GM12878 (cell line): ENCODE results near the gene CACYBP. TPM values are rescaled to one million over a fixed set of nuclear protein-coding genes. Genes with fewer than 3 reads are reported as not detected.

Source experiments
- BCL11A ChIP-seq: IDR thresholded peaks from 2 replicates; pipeline ENCODE4 v1.6.1; 2011; ENCODE audit warnings: low read depth, low read length
- CBFB ChIP-seq: IDR thresholded peaks from 2 replicates; pipeline ENCODE4 v1.6.1; 2016; ENCODE audit warnings: antibody characterized with exemption, low read depth
- CEBPZ ChIP-seq: fragments of 150-350 bp; IDR thresholded peaks from 2 replicates; pipeline ENCODE4 v1.6.1; 2016; ENCODE audit warnings: low read depth, low read length
- DPF2 ChIP-seq: fragments of 450-650 bp; IDR thresholded peaks from 2 replicates; pipeline ENCODE4 v1.6.1; 2017; ENCODE audit warnings: mild to moderate bottlenecking
- HCFC1 ChIP-seq: fragments of 150-350 bp; IDR thresholded peaks from 2 replicates; pipeline ENCODE4 v1.6.1; 2014; ENCODE audit warnings: low read length
- IRF5 ChIP-seq: fragments of 450-650 bp; IDR thresholded peaks from 2 replicates; pipeline ENCODE4 v1.6.1; 2017; ENCODE audit warnings: borderline replicate concordance
- MLLT1 ChIP-seq: fragments of 450-650 bp; IDR thresholded peaks from 2 replicates; pipeline ENCODE4 v1.6.1; 2016; ENCODE audit warnings: mild to moderate bottlenecking
- MYC ChIP-seq: IDR thresholded peaks from 2 replicates; pipeline ENCODE4 v1.6.1; 2011; ENCODE audit warnings: mild to moderate bottlenecking, low read length, moderate library complexity, inconsistent platforms; ENCODE audit not compliant: insufficient read depth, insufficient replicate concordance, insufficient read length, severe bottlenecking
- NRF1 ChIP-seq: conservative IDR thresholded peaks from 2 replicates; pipeline ENCODE4 v1.6.1; 2011; ENCODE audit warnings: mild to moderate bottlenecking, low read depth, low read length, improper control_type of control experiment
- PAX8 ChIP-seq: fragments of 450-650 bp; IDR thresholded peaks from 2 replicates; pipeline ENCODE4 v1.6.1; 2017; ENCODE audit warnings: mild to moderate bottlenecking, moderate library complexity
- POU2F2 ChIP-seq: IDR thresholded peaks from 3 replicates; pipeline ENCODE4 v1.6.1; 2011; ENCODE audit warnings: low read depth, mild to moderate bottlenecking, low read length, borderline replicate concordance
- SIX5 ChIP-seq: IDR thresholded peaks from 2 replicates; pipeline ENCODE4 v1.6.1; 2011; ENCODE audit warnings: mild to moderate bottlenecking, low read depth, low read length, moderate library complexity; ENCODE audit not compliant: severe bottlenecking
- SREBF1 ChIP-seq: IDR thresholded peaks from 2 replicates; pipeline ENCODE4 v1.6.1; 2012; ENCODE audit warnings: mild to moderate bottlenecking, low read length
- SREBF2 ChIP-seq: IDR thresholded peaks from 2 replicates; pipeline ENCODE4 v1.6.1; 2012; ENCODE audit warnings: mild to moderate bottlenecking, low read length
- ZBTB4 ChIP-seq: fragments of 450-650 bp; formaldehyde crosslinking; IDR thresholded peaks from 2 replicates; pipeline ENCODE4 v1.4.0; 2022; ENCODE audit warnings: mild to moderate bottlenecking, moderate library complexity
- ZNF687 ChIP-seq: fragments of 450-650 bp; IDR thresholded peaks from 2 replicates; pipeline ENCODE4 v1.6.1; 2017; ENCODE audit warnings: mild to moderate bottlenecking, moderate library complexity
- polyA plus RNA-seq, 11 experiments: library from polyadenylated mRNA; depleted of rRNA in 4 of 11; unstranded in 6 of 11; stranded (reverse) in 5 of 11; fragments of >200 nt; fragmentation: Nextera tagmentation in 4 of 11; fragmentation: Illumina TruSeq in 1 of 11; extraction: Ambion mirVana in 4 of 11; extraction: Trizol in 1 of 11; gene quantifications; 1 replicate in 1 of 11; 2 replicates in 10 of 11; pipeline versions ENCODE4 v1.2.1 to v1.2.3, GENCODE V29; 2011 to 2016; ENCODE audit warnings: inconsistent platforms in 2 of 11, missing spikeins in 2 of 11, low read depth in 1 of 11
- total RNA-seq, 4 experiments: library from RNA; depleted of rRNA in 3 of 4; stranded (reverse); fragments of >200 nt in 3 of 4; fragmentation: Illumina TruSeq in 1 of 4; extraction: Trizol in 1 of 4; gene quantifications; 2 replicates each; pipeline versions ENCODE4 v1.2.1 to v1.2.3, GENCODE V29; 2013 to 2021

The CACYBP gene
- total and polyA plus RNA-seq, 10 of the 15 experiments (the other 5 are each of a cell fraction or from before 2014, with no cell fraction given), result 77.7 to 488 (median 218) TPM

GRCh38 chr1:174968750-174969244 lies 30.9 kb upstream of the CACYBP start (continued):
- no peak for TF ChIP-seq CEBPZ
- no peak for TF ChIP-seq MYC
- TF ChIP-seq PAX8, result no peak
- TF ChIP-seq POU2F2, result peak; percentile 38; the same call in 1 of the 3 replicates
- TF ChIP-seq BCL11A, result peak; percentile 72
- peak; percentile 92 for TF ChIP-seq MLLT1
- TF ChIP-seq ZBTB4 (CRISPR knock-in tag), result no peak
- TF ChIP-seq IRF5, result peak; percentile 55; the same call in 1 of the 2 replicates
- TF ChIP-seq ZNF687, result peak; percentile 68; the same call in 1 of the 2 replicates
- TF ChIP-seq SREBF2, result no peak
- no peak for TF ChIP-seq SIX5
- peak; percentile 92 for TF ChIP-seq CBFB
- TF ChIP-seq SREBF1, result no peak
- TF ChIP-seq DPF2, result peak; percentile 80
- no peak for TF ChIP-seq NRF1
- no peak for TF ChIP-seq HCFC1
